ENCODE measurements around the gene CLSTN3.

The CLSTN3 gene

DNA sequence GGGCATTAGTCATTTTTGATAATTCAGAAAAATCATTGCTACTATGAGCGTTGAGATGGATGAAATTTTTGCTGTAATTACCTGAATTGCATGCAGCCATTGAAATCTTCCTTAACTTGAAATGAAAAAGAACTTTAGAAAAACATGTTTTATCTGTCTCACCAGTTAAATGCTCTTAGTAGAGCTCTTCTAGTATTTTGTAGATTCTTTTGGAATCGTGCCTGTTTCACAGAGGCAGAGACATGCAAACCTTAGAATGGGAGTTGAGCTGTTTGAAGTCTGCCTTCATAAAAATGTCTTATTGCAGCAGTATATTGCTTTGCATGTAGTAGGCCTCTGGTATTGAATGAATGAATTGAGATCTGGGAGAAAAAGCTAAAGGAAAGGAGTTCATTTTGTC, 63.5 kb downstream of the CLSTN3 start:
- no peak for DNase-seq

DNA sequence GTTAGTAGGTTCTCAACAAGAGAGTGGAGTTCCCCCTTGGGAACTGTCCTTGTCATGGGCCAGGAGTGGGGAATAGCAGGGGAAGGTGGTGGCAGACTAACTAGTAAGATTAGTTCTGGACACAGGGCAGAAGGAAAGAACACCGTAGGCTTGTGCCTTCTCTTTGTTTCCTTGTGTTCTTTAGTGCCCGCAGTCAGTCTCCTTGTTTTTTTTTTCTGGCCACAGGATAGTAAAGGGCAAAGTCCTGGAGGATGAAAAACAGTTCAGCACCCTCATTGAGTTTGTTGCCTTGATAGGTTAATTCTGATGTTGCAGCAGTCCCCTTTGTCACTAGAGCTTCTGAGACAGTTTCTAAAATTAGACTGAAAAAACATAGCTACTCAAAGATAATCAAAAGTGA, 67.7 kb downstream of the CLSTN3 start:
- no peak for DNase-seq

DNA sequence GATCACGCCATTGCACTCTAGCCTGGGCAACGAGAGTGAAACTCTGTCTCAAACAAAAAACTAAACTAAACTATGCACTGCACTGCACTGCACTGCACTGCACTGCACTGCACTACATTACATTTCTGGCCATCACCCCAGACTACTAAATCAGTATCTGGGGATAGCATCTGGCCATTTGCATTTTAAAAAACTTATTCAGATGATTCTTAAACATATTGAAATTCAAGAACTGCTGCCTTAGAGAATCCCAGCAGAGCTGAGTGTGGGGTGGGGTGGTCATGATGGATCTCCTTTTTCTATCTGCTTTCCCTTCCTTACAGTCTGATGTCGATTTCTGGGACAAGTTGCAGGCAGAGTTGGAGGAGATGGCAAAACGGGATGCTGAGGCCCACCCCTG, 72.9 kb downstream of the CLSTN3 start:
- DNase-seq: no peak

DNA sequence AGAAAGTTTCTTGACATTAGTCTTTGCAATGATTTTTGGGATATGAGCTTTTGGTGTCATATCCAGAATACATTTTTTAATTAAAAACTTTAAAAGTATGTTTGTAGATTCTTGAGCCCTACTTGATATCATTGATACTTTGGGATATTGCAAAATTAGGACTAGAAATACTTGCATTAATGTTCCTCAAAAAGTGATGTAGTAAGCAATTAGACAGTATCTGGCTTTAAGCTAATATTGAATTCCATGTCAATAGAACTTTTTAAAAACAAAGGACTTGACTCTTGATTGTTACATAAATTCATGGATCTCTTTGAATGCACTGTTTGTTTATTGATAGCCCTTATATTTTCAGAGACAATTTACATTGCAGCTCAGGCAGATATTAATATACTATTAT, 74.9 kb downstream of the CLSTN3 start:
- no peak for DNase-seq

DNA sequence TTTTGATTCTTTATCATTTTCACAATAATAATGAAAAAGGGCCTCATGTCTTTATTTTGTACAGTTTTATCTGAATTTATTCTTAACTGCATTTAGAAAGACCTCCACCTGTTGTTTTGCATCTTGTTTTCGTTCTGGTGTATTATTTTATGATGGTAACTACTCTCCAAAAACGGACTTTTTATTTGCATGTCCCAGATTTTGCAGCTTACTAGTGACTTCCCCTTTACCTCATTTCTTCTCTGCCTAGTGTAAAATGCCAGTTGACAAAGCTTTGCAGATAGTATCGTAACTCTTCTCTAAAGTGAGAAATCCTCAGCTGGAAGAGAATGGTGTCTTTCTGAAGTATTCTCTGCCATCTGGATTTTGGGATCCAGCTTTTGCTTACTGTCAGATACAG, 76.5 kb downstream of the CLSTN3 start:
- no peak for DNase-seq

DNA sequence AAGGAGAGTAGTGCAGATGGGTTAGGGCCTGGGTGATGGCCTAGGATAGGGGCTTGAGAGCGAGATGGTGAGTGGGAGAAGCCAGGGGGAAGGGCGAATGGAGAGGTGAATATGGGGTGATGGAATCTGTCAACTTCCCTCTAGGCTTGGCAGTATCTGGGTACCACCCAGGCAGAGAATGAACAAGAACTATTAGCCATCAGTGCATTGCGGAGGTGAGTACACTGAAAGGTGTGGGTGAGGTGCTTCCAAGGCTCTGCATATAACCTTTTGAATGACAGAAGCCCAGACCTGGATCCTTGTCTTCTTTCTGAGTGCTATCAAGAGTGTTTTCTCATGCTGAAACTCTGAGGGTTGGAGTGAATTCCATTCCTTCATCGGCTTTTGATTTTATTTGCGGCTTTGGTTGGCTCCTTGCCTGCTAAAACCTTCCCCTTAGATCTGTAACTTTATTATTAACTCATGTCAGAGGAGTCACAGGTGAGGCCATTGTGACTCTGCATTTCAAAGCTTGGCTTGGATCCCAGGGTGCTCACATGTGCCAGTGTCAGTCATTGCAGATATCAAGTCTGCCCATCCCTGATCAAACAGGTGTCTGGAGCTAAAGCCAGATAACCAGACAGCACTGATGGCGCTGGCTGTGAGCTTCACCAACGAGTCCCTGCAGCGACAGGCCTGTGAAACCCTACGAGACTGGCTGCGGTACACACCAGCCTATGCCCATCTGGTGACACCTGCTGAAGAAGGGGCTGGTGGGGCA, 77.9 kb downstream of the CLSTN3 start:
- DNase-seq: no peak
